ENCODE results near the gene SPSB4.
A peak's percentile ranks its signal among the peaks of the same experiment; 100 is the strongest.

The SPSB4 gene

DNA sequence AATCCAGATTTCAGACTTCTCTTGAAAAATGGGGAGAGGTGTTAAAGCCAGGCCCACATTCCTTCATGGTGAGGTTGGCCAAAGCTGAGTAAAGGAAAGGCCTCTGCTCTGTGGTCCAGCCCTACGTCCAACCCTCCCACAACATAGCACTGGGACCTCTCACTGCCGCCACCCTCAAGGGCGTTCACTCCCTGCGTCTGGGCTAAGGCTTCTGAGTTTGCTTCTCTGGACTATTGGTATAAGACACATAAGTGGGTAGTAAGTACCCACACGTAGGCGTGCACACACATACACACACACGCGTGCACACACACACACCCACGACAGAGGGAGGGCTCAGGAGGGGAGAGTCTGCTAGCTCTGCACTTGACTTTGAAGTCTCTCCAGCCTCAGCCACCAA lies 100.3 kb downstream of the SPSB4 start:
- no peaks in the 10 kb centered on the region for H3K9me3 ChIP-seq (ENCODE audit: control insufficient read depth, insufficient read depth, low read depth, low read length)
- no peaks in the 10 kb centered on the region for H3K36me3 ChIP-seq (ENCODE audit: control insufficient read depth in 2 of 2, insufficient read depth in 1 of 2, low read length in 2 of 2)
- TF ChIP-seq, protein P1, sequence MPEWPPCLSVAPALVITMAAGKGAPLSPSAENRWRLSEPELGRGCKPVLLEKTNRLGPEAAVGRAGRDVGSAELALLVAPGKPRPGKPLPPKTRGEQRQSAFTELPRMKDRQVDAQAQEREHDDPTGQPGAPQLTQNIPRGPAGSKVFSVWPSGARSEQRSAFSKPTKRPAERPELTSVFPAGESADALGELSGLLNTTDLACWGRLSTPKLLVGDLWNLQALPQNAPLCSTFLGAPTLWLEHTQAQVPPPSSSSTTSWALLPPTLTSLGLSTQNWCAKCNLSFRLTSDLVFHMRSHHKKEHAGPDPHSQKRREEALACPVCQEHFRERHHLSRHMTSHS (tag by site-specific recombination; IDR thresholded peaks at IDR 0.05), result no peak
- no peak for TF ChIP-seq ZNF354C (tag by site-specific recombination; IDR thresholded peaks at IDR 0.05; ENCODE audit: borderline replicate concordance, low read depth)
- TF ChIP-seq WT1 (tag by site-specific recombination; IDR thresholded peaks at IDR 0.05), result no peak
- TF ChIP-seq ZFHX2 (tag by site-specific recombination; conservative IDR thresholded peaks at IDR 0.05), result peak; percentile 66
- TF ChIP-seq ZNF202 (tag by site-specific recombination; IDR thresholded peaks at IDR 0.05; ENCODE audit: borderline replicate concordance), result no peak
- peak; percentile 49; the same call in 1 of the 2 replicates for TF ChIP-seq EGR2 (tag by site-specific recombination; IDR thresholded peaks at IDR 0.05; ENCODE audit: low read depth)
- no peak for TF ChIP-seq ZSCAN16 (tag by site-specific recombination; IDR thresholded peaks at IDR 0.05)
- CTCF ChIA-PET, result no interaction called here
- POLR2A ChIA-PET, result no interaction called here
- H3K4me1 ChIP-seq (ENCODE audit: control insufficient read depth, insufficient read depth, low read length), result no peaks in the 10 kb centered on the region
- H3K4me3 ChIP-seq (ENCODE audit: low read depth, low read length), result no peak overlapping the region
- H3K27ac ChIP-seq (ENCODE audit: extremely low read depth, low read depth, low read length), result no peak overlapping the region

DNA sequence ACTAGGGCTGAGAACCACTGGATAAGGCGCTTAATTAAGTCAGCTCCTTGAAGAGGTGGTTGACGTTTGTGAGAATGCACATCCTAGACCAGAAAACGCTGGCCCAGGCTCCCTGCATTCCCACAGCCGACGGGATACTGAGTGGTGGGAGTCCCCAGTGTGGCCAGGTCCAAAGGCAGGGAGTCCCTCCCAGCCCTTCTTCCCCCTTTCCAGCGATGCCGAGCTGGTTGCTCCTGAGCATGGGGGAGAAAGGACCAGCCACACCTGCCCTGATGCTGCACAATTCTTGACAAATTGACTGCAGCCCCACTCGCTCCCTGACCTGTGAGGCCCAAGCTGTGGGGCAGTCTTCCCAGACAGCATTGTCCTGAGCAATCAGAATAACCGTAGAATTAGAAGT lies 101.0 kb downstream of the SPSB4 start:
- TF ChIP-seq BCL11B (tag by site-specific recombination; IDR thresholded peaks at IDR 0.05; ENCODE audit: low read depth), result no peak
- TF ChIP-seq ZNF366 (tag by site-specific recombination; conservative IDR thresholded peaks at IDR 0.05), result no peak
- TF ChIP-seq ZNF426 (tag by site-specific recombination; IDR thresholded peaks at IDR 0.05), result no peak
- TF ChIP-seq SCRT2 (tag by site-specific recombination; IDR thresholded peaks at IDR 0.05), result no peak
- no peak for TF ChIP-seq GLIS1 (tag by site-specific recombination; IDR thresholded peaks at IDR 0.05)
- no peak for TF ChIP-seq ZXDB (tag by site-specific recombination; IDR thresholded peaks at IDR 0.05)
- ChIA-PET CTCF (interaction anchor here (0.8 kb wide), 1 partner anchor 141 kb away, joined by 3 read pairs; no protein-coding TSS in a partner anchor), POLR2A (no interaction called here)

DNA sequence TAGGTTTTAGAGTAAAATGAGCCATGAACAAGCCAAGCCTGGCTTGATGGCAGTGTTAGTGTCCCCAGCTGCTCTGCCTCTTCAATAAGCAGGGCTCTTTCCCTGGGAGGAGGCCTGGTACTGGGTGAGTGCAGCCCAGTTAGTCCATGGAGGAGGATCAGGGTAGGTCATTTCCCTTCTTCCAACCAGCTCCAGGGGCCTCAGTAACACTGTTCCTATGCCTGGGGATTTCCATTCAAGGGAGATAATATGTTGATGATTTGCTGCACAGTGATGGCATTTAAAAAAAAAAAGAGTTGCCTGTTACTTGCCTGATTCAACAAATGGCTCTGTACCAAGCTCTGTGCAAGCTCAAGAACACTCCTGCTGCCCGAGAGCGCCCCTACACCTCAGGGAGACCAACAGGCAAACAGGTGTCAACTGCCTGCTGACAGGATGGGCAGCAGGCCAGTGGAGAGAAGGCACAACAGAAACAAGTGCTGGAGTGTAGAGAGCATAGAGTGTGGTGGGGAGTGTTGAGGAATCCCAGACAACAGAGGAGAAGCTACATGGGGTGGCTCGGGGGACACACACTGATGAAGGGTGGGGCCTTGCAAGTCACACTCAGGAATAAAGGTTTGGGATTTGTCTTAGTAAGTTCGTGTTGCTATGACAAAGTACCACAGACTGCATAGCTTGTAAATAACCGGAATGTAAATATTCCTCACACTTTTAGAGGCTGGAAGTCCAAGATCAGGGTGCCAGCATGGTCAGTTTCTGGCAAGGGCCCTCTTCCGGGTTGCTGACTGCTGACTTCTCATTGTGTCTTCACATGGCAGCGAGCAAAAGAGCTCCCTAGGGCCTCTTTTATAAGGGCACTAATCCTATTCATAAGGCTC lies 101.9 kb downstream of the SPSB4 start:
- ChIA-PET CTCF (interaction anchor here (0.8 kb wide), 1 partner anchor 142 kb away, joined by 3 read pairs; no protein-coding TSS in a partner anchor), POLR2A (no interaction called here)
- Histone ChIP-seq H3K36me3 (ENCODE audit: control insufficient read depth in 2 of 2, insufficient read depth in 1 of 2, low read length in 2 of 2) (no peaks in the 10 kb centered on the region), H3K27ac (ENCODE audit: extremely low read depth, low read depth, low read length) (no peak overlapping the region), H3K4me1 (ENCODE audit: control insufficient read depth, insufficient read depth, low read length) (no peaks in the 10 kb centered on the region), H3K4me3 (ENCODE audit: low read depth, low read length) (no peak overlapping the region), H3K9me3 (ENCODE audit: control insufficient read depth, insufficient read depth, low read depth, low read length) (no peaks in the 10 kb centered on the region)
- TF ChIP-seq, protein P2, sequence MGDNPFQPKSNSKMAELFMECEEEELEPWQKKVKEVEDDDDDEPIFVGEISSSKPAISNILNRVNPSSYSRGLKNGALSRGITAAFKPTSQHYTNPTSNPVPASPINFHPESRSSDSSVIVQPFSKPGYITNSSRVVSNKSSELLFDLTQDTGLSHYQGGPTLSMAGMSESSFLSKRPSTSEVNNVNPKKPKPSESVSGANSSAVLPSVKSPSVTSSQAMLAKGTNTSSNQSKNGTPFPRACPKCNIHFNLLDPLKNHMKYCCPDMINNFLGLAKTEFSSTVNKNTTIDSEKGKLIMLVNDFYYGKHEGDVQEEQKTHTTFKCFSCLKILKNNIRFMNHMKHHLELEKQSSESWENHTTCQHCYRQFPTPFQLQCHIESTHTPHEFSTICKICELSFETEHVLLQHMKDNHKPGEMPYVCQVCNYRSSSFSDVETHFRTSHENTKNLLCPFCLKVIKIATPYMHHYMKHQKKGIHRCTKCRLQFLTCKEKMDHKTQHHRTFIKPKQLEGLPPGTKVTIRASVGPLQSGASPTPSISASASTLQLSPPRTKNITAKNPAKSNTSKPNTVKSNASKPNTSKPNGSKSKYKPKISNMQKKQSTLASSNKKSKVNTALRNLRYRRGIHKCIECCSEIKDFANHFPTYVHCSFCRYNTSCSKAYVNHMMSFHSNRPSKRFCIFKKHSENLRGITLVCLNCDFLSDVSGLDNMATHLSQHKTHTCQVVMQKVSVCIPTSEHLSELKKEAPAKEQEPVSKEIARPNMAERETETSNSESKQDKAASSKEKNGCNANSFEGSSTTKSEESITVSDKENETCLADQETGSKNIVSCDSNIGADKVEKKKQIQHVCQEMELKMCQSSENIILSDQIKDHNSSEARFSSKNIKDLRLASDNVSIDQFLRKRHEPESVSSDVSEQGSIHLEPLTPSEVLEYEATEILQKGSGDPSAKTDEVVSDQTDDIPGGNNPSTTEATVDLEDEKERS (tag by site-specific recombination; IDR thresholded peaks at IDR 0.05), result no peak
- TF ChIP-seq ZNF169 (tag by site-specific recombination; IDR thresholded peaks at IDR 0.05) (no peak), ZNF324 (tag by site-specific recombination; IDR thresholded peaks at IDR 0.05) (no peak), YY1 (tag by site-specific recombination; IDR thresholded peaks at IDR 0.05) (no peak), ZNF214 (tag by site-specific recombination; IDR thresholded peaks at IDR 0.05; ENCODE audit: borderline replicate concordance) (no peak), SCRT1 (tag by site-specific recombination; IDR thresholded peaks at IDR 0.05; ENCODE audit: borderline replicate concordance) (0 out of 2 replicates have a peak, but pooled peaks have one; percentile 17)
- TF ChIP-seq, protein P3, sequence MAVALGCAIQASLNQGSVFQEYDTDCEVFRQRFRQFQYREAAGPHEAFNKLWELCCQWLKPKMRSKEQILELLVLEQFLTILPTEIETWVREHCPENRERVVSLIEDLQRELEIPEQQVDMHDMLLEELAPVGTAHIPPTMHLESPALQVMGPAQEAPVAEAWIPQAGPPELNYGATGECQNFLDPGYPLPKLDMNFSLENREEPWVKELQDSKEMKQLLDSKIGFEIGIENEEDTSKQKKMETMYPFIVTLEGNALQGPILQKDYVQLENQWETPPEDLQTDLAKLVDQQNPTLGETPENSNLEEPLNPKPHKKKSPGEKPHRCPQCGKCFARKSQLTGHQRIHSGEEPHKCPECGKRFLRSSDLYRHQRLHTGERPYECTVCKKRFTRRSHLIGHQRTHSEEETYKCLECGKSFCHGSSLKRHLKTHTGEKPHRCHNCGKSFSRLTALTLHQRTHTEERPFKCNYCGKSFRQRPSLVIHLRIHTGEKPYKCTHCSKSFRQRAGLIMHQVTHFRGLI (tag by site-specific recombination; IDR thresholded peaks at IDR 0.05), result no peak
- TF ChIP-seq, protein P4, sequence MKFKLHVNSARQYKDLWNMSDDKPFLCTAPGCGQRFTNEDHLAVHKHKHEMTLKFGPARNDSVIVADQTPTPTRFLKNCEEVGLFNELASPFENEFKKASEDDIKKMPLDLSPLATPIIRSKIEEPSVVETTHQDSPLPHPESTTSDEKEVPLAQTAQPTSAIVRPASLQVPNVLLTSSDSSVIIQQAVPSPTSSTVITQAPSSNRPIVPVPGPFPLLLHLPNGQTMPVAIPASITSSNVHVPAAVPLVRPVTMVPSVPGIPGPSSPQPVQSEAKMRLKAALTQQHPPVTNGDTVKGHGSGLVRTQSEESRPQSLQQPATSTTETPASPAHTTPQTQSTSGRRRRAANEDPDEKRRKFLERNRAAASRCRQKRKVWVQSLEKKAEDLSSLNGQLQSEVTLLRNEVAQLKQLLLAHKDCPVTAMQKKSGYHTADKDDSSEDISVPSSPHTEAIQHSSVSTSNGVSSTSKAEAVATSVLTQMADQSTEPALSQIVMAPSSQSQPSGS (tag by site-specific recombination; IDR thresholded peaks at IDR 0.05; ENCODE audit: low read depth), result no peak

More for the DNA sequence above, 101.0 kb downstream of the SPSB4 start:
- Histone ChIP-seq H3K27ac (ENCODE audit: extremely low read depth, low read depth, low read length) (no peak overlapping the region), H3K4me1 (ENCODE audit: control insufficient read depth, insufficient read depth, low read length) (no peaks in the 10 kb centered on the region), H3K9me3 (ENCODE audit: control insufficient read depth, insufficient read depth, low read depth, low read length) (no peaks in the 10 kb centered on the region), H3K36me3 (ENCODE audit: control insufficient read depth in 2 of 2, insufficient read depth in 1 of 2, low read length in 2 of 2) (no peaks in the 10 kb centered on the region), H3K4me3 (ENCODE audit: low read depth, low read length) (no peak overlapping the region)
